ENCODE measurements around the gene ART5.

DNA sequence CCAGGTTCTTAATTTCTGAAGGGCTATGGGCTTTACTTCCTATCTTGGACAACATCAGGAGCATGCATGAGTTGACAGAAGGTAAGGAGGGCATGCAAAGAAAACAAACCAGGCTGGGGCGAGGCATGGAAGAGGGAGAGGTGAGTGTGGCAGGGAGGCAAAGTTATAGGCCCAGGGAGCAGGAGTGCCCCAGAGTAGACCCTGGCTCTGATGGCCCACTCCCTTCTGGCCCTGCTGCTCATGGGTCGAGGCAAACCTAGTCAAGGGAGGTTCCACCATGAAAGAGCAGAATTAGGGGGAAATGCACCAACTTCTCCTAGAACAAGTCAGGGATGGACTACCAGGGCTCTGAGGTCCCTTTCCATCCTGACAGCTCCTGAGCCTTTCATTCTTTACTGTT lies 19.2 kb upstream of the ART5 start:
- TF ChIP-seq, protein P1, sequence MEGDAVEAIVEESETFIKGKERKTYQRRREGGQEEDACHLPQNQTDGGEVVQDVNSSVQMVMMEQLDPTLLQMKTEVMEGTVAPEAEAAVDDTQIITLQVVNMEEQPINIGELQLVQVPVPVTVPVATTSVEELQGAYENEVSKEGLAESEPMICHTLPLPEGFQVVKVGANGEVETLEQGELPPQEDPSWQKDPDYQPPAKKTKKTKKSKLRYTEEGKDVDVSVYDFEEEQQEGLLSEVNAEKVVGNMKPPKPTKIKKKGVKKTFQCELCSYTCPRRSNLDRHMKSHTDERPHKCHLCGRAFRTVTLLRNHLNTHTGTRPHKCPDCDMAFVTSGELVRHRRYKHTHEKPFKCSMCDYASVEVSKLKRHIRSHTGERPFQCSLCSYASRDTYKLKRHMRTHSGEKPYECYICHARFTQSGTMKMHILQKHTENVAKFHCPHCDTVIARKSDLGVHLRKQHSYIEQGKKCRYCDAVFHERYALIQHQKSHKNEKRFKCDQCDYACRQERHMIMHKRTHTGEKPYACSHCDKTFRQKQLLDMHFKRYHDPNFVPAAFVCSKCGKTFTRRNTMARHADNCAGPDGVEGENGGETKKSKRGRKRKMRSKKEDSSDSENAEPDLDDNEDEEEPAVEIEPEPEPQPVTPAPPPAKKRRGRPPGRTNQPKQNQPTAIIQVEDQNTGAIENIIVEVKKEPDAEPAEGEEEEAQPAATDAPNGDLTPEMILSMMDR (IDR thresholded peaks at IDR 0.05 in 8 of 11, conservative IDR thresholded peaks at IDR 0.05 in 3 of 11), result no peak
- TF ChIP-seq POLR2A (IDR thresholded peaks at IDR 0.05), result no peak
